ENCODE data around the gene IL10RB. TPM values are rescaled to one million over a fixed set of nuclear protein-coding genes. Genes with fewer than 3 reads are reported as not detected.

IL10RB gene
- total and polyA plus RNA-seq, 7 donors: 15.0 to 66.8 (median 26.2) TPM

- intact Hi-C loops (cut with DNase I): no loop called here
- Histone ChIP-seq H3K4me1 (no peaks in the 10 kb centered on the region), H3K27me3 (no peaks in the 10 kb centered on the region), H3K27ac (no peak overlapping the region), H3K36me3 (peaks cover 0 to 86% (median 29%) of the 10 kb centered on the region in 4 donors), H3K4me3 (no peak overlapping the region), H3K9me3 (no peaks in the 10 kb centered on the region)
- DNase-seq: no peak
- 96 to 98% methylated on average over 5 of the region's 5 CpGs for WGBS, 2 donors
- TF ChIP-seq POLR2A (IDR thresholded peaks at IDR 0.05): no peak
- TF ChIP-seq, protein P1, sequence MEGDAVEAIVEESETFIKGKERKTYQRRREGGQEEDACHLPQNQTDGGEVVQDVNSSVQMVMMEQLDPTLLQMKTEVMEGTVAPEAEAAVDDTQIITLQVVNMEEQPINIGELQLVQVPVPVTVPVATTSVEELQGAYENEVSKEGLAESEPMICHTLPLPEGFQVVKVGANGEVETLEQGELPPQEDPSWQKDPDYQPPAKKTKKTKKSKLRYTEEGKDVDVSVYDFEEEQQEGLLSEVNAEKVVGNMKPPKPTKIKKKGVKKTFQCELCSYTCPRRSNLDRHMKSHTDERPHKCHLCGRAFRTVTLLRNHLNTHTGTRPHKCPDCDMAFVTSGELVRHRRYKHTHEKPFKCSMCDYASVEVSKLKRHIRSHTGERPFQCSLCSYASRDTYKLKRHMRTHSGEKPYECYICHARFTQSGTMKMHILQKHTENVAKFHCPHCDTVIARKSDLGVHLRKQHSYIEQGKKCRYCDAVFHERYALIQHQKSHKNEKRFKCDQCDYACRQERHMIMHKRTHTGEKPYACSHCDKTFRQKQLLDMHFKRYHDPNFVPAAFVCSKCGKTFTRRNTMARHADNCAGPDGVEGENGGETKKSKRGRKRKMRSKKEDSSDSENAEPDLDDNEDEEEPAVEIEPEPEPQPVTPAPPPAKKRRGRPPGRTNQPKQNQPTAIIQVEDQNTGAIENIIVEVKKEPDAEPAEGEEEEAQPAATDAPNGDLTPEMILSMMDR (IDR thresholded peaks at IDR 0.05): no peak
- no peak for TF ChIP-seq EP300 (IDR thresholded peaks at IDR 0.05)
- TF ChIP-seq POLR2AphosphoS5 (IDR thresholded peaks at IDR 0.05): no peak
Measured at GRCh38 chr21:33254766-33255165, 11.4 kb upstream of the IL10RB start.

DNA sequence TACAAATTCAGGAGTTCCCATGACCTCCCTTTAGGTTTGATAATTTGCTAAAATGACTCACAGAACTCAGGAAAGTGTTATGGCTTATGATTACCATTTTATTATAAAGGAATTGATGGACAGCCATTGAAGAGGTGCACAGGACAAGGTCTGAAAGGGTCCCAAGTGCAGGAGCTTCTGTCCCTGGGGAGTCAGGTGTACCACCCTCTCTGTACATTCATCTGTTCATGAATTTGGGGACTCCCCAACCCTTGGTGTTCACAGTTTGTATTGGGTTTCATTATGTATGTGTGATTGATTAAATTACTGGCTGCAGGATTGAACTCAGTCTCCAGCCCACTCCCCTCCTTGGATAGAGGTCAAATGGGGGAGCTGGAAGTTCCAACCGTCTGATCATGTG, 10.8 kb upstream of the IL10RB start:
- no peaks in the 10 kb centered on the region for H3K4me1 ChIP-seq
- intact Hi-C loops (cut with DNase I): no loop called here
- H3K36me3 ChIP-seq: peaks cover 0 to 80% (median 28%) of the 10 kb centered on the region in 4 donors

GRCh38 chr21:33256019-33256418, 10.1 kb upstream of the IL10RB start:
- DNase-seq: no peak
- TF ChIP-seq POLR2A (IDR thresholded peaks at IDR 0.05): no peak
- no peak for TF ChIP-seq EP300 (IDR thresholded peaks at IDR 0.05)
- no peak for TF ChIP-seq POLR2AphosphoS5 (IDR thresholded peaks at IDR 0.05)
- TF ChIP-seq, protein P1 (IDR thresholded peaks at IDR 0.05): no peak
- Histone ChIP-seq H3K4me1 (no peaks in the 10 kb centered on the region), H3K4me3 (no peak overlapping the region), H3K36me3 (peaks cover 0 to 74% (median 25%) of the 10 kb centered on the region in 4 donors), H3K9me3 (no peaks in the 10 kb centered on the region), H3K27me3 (no peaks in the 10 kb centered on the region), H3K27ac (no peak overlapping the region)
- 80 to 84% methylated on average over 6 of the region's 6 CpGs for WGBS, 2 donors
- intact Hi-C loops (cut with DNase I): no loop called here

More for the DNA sequence above, 10.8 kb upstream of the IL10RB start:
- TF ChIP-seq, protein P1 (IDR thresholded peaks at IDR 0.05): no peak
- TF ChIP-seq POLR2A (IDR thresholded peaks at IDR 0.05) (no peak), POLR2AphosphoS5 (IDR thresholded peaks at IDR 0.05) (no peak), EP300 (IDR thresholded peaks at IDR 0.05) (no peak)
- H3K27ac ChIP-seq: no peak overlapping the region
- DNase-seq: no peak
- no peak overlapping the region for H3K4me3 ChIP-seq
- no peaks in the 10 kb centered on the region for H3K9me3 ChIP-seq
- no peaks in the 10 kb centered on the region for H3K27me3 ChIP-seq
- 66 to 70% methylated on average over 1 of the region's 1 CpG for WGBS, 2 donors

DNA sequence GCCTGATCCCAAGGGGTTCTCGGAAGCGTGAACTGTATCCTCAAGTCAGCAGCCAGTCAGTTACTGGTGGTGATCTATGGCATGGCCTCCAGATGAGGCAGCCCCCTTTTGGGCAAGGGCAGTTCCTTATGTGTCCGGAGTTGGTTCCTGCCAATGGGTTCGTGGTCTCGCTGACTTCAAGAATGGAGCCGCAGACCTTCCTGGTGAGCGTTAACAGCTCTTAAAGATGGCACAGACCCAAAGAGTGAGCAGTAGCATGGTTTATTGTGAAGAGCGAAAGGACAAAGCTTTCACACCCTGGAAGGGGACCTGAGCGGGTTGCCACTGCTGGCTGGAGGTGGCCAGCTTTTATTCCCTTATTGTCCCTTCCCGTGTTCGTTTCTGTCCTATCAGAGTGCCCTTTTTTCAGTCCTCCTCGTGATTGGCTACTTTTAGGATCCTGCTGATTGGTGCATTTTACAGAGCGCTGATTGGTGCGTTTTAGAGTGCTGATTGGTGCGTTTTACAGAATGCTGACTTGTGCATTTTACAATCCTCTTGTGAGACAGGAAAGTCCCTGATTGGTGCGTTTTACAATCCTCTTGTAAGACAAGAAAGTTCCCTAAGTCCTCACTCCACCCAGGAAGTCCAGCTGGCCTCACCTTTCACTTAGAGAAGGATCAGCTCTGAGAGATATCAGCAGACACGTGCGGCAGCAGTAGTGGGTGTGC, 8.9 kb upstream of the IL10RB start:
- WGBS, 2 donors: 94 to 96% methylated on average over 18 of the region's 18 CpGs
- TF ChIP-seq EP300 (IDR thresholded peaks at IDR 0.05) (no peak), POLR2AphosphoS5 (IDR thresholded peaks at IDR 0.05) (no peak), POLR2A (IDR thresholded peaks at IDR 0.05) (no peak)
- TF ChIP-seq, protein P1 (IDR thresholded peaks at IDR 0.05): no peak
- Histone ChIP-seq H3K4me1 (no peaks in the 10 kb centered on the region), H3K4me3 (no peak overlapping the region), H3K27ac (no peak overlapping the region), H3K9me3 (no peaks in the 10 kb centered on the region), H3K36me3 (peaks cover 0 to 61% (median 22%) of the 10 kb centered on the region in 4 donors), H3K27me3 (no peaks in the 10 kb centered on the region)
- intact Hi-C loops (cut with DNase I): no loop called here
- DNase-seq: no peak

Measured in sigmoid colon (tissue), 7 donors.